ENCODE data around the gene LKAAEAR1. TPM values are rescaled to one million over a fixed set of nuclear protein-coding genes. Genes with fewer than 3 reads are reported as not detected.

The LKAAEAR1 gene
- total RNA-seq, 2 experiments from 2014 or later = not detected

- no peaks in the 10 kb centered on the region for H4K20me1 ChIP-seq (ENCODE audit: insufficient read depth, low read length)
- TF ChIP-seq CTCF (conservative IDR thresholded peaks at IDR 0.05; ENCODE audit: low read length) = no peak
- TF ChIP-seq EZH2phosphoT487 (IDR thresholded peaks at IDR 0.05; ENCODE audit: borderline replicate concordance, low read depth, low read length) = no peak
- H2AFZ ChIP-seq (ENCODE audit: low read length) = no peak overlapping the region
- H3K9me3 ChIP-seq (ENCODE audit: low read length) = no peaks in the 10 kb centered on the region
- BruUV-seq (replicated peaks) = no TSS peak
- intact Hi-C loops (cut with micrococcal nuclease; ENCODE audit: unreplicated experiment) = no loop called here
- H3K79me2 ChIP-seq (ENCODE audit: insufficient read depth, low read depth, low read length) = no peaks in the 10 kb centered on the region
- peaks cover 35% of the 10 kb centered on the region for H3K4me1 ChIP-seq (ENCODE audit: insufficient read depth, low read length, poor library complexity, severe bottlenecking)
- POLR2A ChIA-PET = no interaction called here
- H3K9me2 ChIP-seq (ENCODE audit: insufficient read depth, low read length) = no peaks in the 10 kb centered on the region
- no peak for DNase-seq (ENCODE audit: low spot score)
- H3K27ac ChIP-seq (ENCODE audit: low read depth, low read length, poor library complexity, severe bottlenecking) = no peak overlapping the region
- H3K4me2 ChIP-seq (ENCODE audit: low read length) = no peak overlapping the region
- H3K4me3 ChIP-seq (ENCODE audit: low read depth, low read length, poor library complexity, severe bottlenecking) = no peak overlapping the region
- CTCF ChIA-PET (ENCODE audit: unreplicated experiment) = no interaction called here
- H3K36me3 ChIP-seq (ENCODE audit: insufficient read depth, low read length) = peaks cover 26% of the 10 kb centered on the region; the same call in 1 of the 2 replicates
These were observed 47.6 kb downstream of the LKAAEAR1 start for GRCh38 chr20:64036346-64037198.

GRCh38 chr20:64035933-64036345, 48.3 kb downstream of the LKAAEAR1 start, which contains the start of gene C20orf204:
Gene C20orf204 (plus strand): TSS chr20:64036182. CDS start chr20:64036324, 142 bp downstream.
- Histone ChIP-seq H2AFZ (ENCODE audit: low read length) (no peak within 1 kb of the TSS), H3K9me3 (ENCODE audit: low read length) (no peaks in the 10 kb centered on the region), H3K36me3 (ENCODE audit: insufficient read depth, low read length) (peaks cover 30% of the 10 kb centered on the region; the same call in 1 of the 2 replicates), H3K4me2 (ENCODE audit: low read length) (no peak within 1 kb of the TSS), H3K9me2 (ENCODE audit: insufficient read depth, low read length) (no peaks in the 10 kb centered on the region), H4K20me1 (ENCODE audit: insufficient read depth, low read length) (no peaks in the 10 kb centered on the region), H3K27ac (ENCODE audit: low read depth, low read length, poor library complexity, severe bottlenecking) (no peak within 1 kb of the TSS), H3K4me3 (ENCODE audit: low read depth, low read length, poor library complexity, severe bottlenecking) (no peak within 1 kb of the TSS), H3K4me1 (ENCODE audit: insufficient read depth, low read length, poor library complexity, severe bottlenecking) (peaks cover 31% of the 10 kb centered on the region), H3K79me2 (ENCODE audit: insufficient read depth, low read depth, low read length) (no peaks in the 10 kb centered on the region)
- intact Hi-C loops (cut with micrococcal nuclease; ENCODE audit: unreplicated experiment) = no loop called here
- ChIA-PET POLR2A (no interaction called here), CTCF (ENCODE audit: unreplicated experiment) (no interaction called here)
- DNase-seq (ENCODE audit: low spot score) = no peak
- no TSS peak for BruUV-seq (replicated peaks)
- TF ChIP-seq CTCF (conservative IDR thresholded peaks at IDR 0.05; ENCODE audit: low read length) = no peak
- TF ChIP-seq EZH2phosphoT487 (IDR thresholded peaks at IDR 0.05; ENCODE audit: borderline replicate concordance, low read depth, low read length) = no peak

Data from OCI-LY7 (cell line).